ENCODE data around the gene GPR61. TPM values are rescaled to one million over a fixed set of nuclear protein-coding genes. Genes with fewer than 3 reads are reported as not detected.

The GPR61 gene
- 5.3 TPM for total RNA-seq

GRCh38 chr1:109539676-109540075 is at the start of gene GPR61:
Gene GPR61 (plus strand): TSS chr1:109539872. CDS start chr1:109543023, 3,151 bp downstream.
- DNase-seq, result peak; percentile 63

- DNase-seq, result peak; percentile 66
Observed at GRCh38 chr1:109490029-109490933, 49.4 kb upstream of the GPR61 start.

- DNase-seq, result no peak
Observed at GRCh38 chr1:109490934-109491302, 48.8 kb upstream of the GPR61 start.

- no peak for DNase-seq
Observed at GRCh38 chr1:109491372-109491771, 48.3 kb upstream of the GPR61 start.

- DNase-seq, result no peak
Observed at GRCh38 chr1:109492779-109493178, 46.9 kb upstream of the GPR61 start.

GRCh38 chr1:109493227-109493626 is 46.4 kb upstream of the GPR61 start:
- no peak for DNase-seq

- DNase-seq, result peak; percentile 83
Observed at GRCh38 chr1:109493805-109494539, 45.7 kb upstream of the GPR61 start, which contains the start of gene CYB561D1. Gene CYB561D1 (plus strand): TSS chr1:109494094. CDS start chr1:109494140, 46 bp downstream.

- DNase-seq, result no peak
Observed at GRCh38 chr1:109495738-109496137, 43.9 kb upstream of the GPR61 start.

- no peak for DNase-seq
Observed at GRCh38 chr1:109497449-109498160, 42.1 kb upstream of the GPR61 start.

- DNase-seq, result peak; percentile 50
Observed at GRCh38 chr1:109498161-109498801, 41.4 kb upstream of the GPR61 start.

- DNase-seq, result no peak
Observed at GRCh38 chr1:109499081-109499480, 40.6 kb upstream of the GPR61 start.

GRCh38 chr1:109499661-109500536 is 39.8 kb upstream of the GPR61 start:
- no peak for DNase-seq

GRCh38 chr1:109500941-109501381 is 38.7 kb upstream of the GPR61 start:
- no peak for DNase-seq

GRCh38 chr1:109501644-109502363 is 37.9 kb upstream of the GPR61 start:
- DNase-seq, result no peak

GRCh38 chr1:109502364-109502851 is 37.3 kb upstream of the GPR61 start:
- DNase-seq, result no peak

- no peak for DNase-seq
Observed at GRCh38 chr1:109503935-109504334, 35.7 kb upstream of the GPR61 start.

GRCh38 chr1:109504974-109505373 is 34.7 kb upstream of the GPR61 start:
- DNase-seq, result no peak

GRCh38 chr1:109508001-109508872 is 31.4 kb upstream of the GPR61 start:
- DNase-seq, result no peak

- DNase-seq, result no peak
Observed at GRCh38 chr1:109508873-109509175, 30.8 kb upstream of the GPR61 start.
